ENCODE measurements around the gene RBM10.

- TF ChIP-seq CTCF (IDR thresholded peaks at IDR 0.05 in 2 of 3, conservative IDR thresholded peaks at IDR 0.05 in 1 of 3; ENCODE audit: borderline replicate concordance in 1 of 3, insufficient read depth in 1 of 3, low read depth in 2 of 3, low read length in 2 of 3) (no peak), POLR2AphosphoS5 (IDR thresholded peaks at IDR 0.05; ENCODE audit: low read depth, low read length) (no peak), EGR1 (IDR thresholded peaks at IDR 0.05; ENCODE audit: low read depth) (no peak), RAD21 (IDR thresholded peaks at IDR 0.05; ENCODE audit: low read depth) (no peak), POLR2A (IDR thresholded peaks at IDR 0.05; ENCODE audit: borderline replicate concordance, extremely low read depth, insufficient read depth, insufficient read length) (no peak), MAX (IDR thresholded peaks at IDR 0.05) (no peak), EZH2 (IDR thresholded peaks at IDR 0.05) (no peak), ZBTB33 (IDR thresholded peaks at IDR 0.05; ENCODE audit: extremely low read depth, insufficient replicate concordance, low read length) (no peak), EZH2phosphoT487 (IDR thresholded peaks at IDR 0.05; ENCODE audit: borderline replicate concordance) (no peak), CEBPB (IDR thresholded peaks at IDR 0.05; ENCODE audit: low read depth) (no peak), SIN3A (IDR thresholded peaks at IDR 0.05; ENCODE audit: low read depth) (no peak), ZFX (IDR thresholded peaks at IDR 0.05) (no peak), REST (IDR thresholded peaks at IDR 0.05; ENCODE audit: low read depth) (no peak)
These were observed 15.8 kb downstream of the RBM10 start for GRCh38 chrX:47160781-47161180.
